PC-3 (cell line): ENCODE results near the gene THY1.

ENCODE experiments used
- CTCF ChIP-seq: fragments of 300-600 bp; sonication (generic); conservative IDR thresholded peaks from 2 replicates; pipeline ENCODE4 v1.5.1; 2017; ENCODE audit warnings: antibody characterized with exemption, low read depth, mild to moderate bottlenecking, low read length
- EZH2 ChIP-seq: fragments of 300-600 bp; sonication (generic); IDR thresholded peaks from one replicate; pipeline ENCODE4 v1.6.1; 2017; ENCODE audit warnings: antibody characterized with exemption, mild to moderate bottlenecking, low read length; ENCODE audit not compliant: unreplicated experiment
- EZH2phosphoT487 ChIP-seq: fragments of 300-600 bp; sonication (generic); IDR thresholded peaks from 2 replicates; pipeline ENCODE4 v1.6.1; 2018; ENCODE audit warnings: mild to moderate bottlenecking, antibody characterized with exemption, low read length, borderline replicate concordance

- TF ChIP-seq EZH2 (no peak), CTCF (no peak), EZH2phosphoT487 (no peak)
Measured at GRCh38 chr11:119423509-119424254, 710 bp upstream of the THY1 start.
